Activated T-helper 1 cell treated with anti-CD3 and anti-CD28 coated beads, Interleukin-2, amount 50 U/mL, for 16 hours (primary cell): ENCODE measurements around the gene DNAAF8.
"Not testable (repeated sequence)": the region's sequence is repeated elsewhere in the genome, so short reads cannot be mapped to it uniquely, and the experiment has no call there.

Experiments used
- DNase-seq, 2 donors: peaks; one replicate each; pipeline ENCODE4 v3.0.0-alpha.2; 2020; ENCODE audit warnings: low read depth in 1 of 2, low spot score in 1 of 2

The DNAAF8 gene

DNA sequence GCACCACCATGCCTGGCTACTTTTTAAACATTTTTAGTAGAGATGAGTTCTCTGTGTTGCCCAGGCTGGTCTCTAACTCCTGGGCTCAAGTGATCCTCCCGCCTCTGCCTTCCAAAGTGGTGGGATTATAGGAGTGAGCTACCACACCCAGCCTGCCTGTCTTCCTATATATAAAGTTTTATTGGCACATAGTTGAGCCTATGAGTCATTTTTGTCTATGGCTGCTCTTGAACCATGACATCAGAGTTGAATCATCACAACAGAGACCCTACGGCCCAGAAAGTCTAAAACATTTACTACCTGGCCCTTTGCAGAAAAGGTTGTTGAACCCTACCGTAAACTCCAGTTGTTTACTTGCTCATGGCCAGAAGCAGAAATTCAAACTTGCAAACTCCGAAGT lies 45.9 kb downstream of the DNAAF8 start:
- no peak for DNase-seq

DNA sequence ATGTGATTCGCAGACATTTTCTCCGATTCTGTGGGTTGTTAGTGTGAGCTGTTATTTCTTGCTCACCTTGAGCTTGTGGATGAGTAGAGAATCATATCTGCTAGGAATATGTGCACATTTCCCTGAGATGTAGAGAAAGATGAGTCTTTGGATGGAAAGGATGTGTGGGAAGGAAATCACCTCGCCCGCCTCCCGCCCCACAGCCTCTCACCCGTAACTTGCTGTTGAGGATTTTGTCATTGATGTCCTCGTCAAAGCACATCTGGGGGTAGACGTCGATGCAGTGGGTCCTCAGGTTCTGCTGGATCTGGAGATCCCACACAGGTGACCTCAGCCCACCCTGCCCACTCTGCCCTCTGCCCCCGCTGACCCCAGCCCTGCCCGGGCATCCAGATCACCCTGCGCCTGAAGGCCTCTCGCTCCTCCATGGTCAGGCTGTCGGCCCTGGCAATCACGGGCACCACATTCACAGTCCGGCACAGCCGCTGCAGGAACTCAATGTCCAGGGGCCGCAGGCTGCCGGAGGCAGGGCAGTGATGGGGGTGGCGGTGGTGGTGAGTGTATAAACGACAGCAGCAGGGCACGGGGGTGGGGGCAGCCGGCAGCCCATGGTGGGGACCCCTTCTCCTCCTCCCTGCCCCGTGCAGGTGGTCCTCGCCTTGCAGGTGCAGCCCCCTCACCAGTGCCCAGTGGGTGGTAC lies 49.1 kb downstream of the DNAAF8 start:
- no peak for DNase-seq

DNA sequence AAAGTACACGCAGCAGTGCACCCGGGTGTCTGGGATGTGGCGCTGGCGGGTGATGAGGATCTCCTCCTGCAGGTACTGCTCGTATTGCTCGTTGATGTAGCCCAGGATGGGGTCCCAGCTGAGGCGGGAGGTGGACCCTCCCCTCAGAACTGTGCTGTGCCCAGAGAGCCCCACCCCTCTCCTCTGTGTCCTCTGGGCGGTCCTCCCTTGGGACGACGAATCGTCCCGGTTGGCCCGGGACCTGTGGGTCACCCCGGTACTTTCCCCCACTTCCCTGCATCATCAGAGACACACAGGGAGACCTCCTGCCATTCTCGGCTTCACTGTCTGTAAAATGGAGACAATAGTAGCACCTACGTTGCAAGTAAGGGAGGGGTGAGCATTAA lies 49.6 kb downstream of the DNAAF8 start:
- DNase-seq = no peak

DNA sequence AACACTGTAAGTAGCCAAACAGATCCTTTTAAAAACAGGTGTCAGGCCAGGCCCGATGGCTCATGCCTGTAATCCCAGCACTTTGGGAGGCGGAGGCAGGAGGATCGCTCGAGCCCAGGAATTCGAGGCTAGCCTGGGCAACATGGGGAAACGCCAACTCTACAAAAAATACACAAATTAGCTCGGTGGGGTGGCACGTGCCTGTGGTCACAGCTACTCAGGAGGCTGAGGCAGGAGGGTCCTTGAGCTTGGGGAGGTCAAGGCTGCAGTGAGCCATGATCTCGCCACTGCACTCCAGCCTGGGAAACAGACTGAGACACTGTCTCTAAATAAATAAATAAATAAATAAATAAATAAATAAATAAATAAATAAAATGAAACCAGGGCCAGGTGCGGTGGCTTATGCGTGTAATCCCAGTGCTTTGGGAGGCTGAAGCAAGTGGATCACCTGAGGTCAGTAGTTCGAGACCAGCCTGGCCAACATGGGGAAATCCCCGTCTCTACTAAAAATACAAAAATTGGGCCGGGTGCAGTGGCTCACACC lies 50.2 kb downstream of the DNAAF8 start:
- DNase-seq = not testable (repeated sequence)

DNA sequence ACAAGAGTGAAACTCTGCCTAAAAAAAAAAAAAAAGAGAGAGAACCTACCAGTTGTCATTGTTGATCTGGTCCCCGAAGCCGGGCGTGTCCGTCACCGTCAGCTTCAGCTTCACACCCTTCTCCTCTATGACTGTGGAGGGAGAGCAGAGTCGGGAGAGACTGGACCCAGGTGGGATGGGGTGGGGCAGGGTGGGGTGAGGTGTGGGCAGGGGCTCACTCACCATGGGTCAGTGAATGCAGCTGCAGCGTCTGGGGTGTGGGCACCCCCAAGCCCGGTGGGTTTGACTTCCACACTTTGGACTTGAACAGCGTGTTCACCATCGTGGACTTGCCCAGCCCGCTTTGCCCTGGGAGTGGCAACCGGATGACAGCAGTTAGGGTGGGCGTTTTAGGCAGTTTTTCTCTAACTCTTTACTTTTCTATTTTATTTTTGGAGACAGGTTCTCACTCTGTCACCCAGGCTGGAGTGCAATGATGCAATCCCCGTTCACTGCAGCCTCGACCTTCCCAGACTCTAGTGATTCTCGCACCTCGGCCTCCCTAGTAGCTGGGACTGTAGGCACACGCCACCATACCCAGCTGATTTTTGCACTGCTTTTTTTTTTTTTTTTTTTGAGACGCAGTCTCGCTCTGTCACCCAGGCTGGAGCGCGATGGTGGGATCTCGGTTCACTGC lies 51.6 kb downstream of the DNAAF8 start:
- no peak for DNase-seq

DNA sequence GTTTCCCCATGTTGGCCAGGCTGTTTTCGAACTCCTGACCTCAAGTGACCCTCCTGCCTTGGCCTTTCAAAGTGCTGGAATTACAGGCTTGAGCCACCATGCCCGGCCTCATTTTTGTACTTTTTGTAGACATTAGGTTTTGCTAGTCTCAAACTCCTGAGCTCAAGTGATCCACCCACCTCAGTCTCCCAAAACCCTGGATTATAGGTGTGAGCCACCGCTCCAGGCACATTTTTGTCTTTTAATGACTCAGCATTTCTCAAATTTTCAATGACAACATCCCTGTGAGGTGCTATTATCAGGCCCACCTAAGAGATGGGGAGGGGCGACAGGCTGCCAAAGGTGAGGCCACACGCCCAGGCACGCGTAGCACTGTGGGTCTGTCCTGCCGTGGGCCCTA lies 52.7 kb downstream of the DNAAF8 start:
- DNase-seq = no peak

DNA sequence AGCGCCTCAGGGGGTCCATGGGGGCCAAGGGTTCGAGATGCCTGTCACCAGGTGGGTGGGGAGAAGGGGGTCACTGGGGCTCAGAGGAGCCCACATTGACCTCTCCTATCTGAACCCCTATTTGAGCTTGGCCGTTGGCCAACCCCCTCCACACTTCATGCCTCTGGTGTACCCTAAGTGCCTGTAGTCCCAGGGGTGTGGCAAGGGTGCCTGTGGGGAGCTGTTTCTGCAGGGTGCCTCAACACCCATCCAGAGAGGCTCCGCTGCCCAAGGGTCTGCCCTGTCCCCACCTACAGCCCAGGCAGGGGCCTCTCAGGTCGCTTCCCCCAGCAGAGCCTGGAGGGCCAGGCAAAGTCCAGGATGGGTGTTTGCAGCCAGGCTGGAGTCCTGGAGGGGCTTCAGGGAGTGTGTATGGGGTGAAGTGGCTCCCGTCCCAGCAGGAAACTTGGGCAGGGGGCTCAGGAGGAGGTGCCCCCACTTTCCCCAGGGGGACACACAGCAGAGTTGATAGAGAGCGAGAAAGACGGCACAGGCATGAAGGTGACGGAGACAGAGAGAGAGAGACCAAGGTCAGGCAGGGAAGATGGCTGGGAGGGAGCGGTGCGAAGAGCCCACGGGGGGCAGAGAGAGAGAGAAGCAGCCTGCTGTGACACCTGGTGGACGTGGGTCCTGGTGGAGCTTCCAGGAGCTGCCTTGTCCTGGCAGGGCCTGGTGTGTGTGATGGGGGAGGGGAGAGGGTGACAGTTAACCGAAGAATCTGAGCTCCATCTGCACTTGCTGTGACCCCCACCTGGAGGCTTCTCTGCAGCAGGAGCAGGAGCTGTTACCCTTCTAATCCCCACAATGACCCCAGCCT lies 53.5 kb downstream of the DNAAF8 start, which contains the start of gene SEPTIN12:
Gene SEPTIN12, minus strand, starts transcription at position 719 of the 856 bp plus-strand sequence. Its CDS starts 700 bp downstream, at position 19.
- no peak for DNase-seq

DNA sequence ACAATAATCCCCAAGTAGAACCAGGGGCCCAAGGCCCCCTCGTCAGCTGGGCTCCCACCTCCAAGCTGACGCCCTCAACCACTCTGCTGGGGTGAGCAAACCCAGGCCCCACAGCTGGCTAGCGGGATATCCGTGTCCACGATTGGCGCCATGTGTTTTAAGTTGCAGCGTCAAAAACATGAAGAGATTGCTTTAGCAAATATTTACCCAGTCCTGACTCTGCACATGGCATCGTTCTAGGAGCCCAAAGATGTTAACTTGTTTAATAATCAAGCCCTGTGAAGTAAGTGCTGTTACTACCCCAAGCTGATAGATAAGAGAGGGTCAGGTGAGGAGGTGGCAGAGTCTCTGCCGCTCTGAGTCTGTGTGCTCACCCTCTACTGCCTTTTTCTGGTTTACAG lies 54.2 kb downstream of the DNAAF8 start:
- no peak for DNase-seq

DNA sequence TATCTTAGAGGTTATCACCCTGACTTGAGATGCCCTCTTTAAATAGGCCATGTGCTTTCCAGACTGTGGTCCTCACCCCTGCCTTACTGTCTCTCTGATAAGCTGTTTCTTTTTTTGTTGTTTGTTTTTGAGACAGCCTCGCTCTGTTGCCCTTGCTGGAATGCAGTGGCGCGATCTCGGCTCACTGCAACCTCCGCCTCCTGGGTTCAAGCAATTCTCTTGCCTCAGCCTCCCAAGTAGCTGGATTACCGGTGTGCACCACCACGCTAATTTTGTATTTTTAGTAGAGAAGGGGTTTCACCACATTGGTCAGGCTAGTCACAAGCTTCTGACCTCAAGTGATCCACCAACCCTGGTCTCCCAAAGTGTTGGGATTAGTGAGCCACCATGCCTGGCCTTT lies 54.6 kb downstream of the DNAAF8 start:
- no peak for DNase-seq

DNA sequence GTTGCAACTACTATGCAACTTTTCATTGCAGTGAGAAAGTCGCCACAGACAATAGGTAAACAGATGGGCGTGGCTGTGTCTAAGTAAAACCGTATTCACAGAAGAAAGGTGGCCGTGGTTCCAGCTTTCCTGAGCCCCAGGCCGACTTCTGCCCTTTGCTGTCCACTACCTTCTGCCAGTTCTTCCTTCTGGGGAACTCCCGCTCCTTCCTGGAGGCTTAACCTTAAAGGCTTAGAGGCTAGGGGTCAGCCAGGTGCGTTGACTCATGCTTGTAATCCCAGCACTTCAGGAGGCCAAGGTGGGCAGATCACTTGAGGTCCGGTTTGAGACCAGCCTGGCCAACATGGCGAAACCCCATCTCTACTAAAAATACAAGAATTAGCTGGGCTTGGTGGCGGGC lies 55.9 kb downstream of the DNAAF8 start:
- no peak for DNase-seq

DNA sequence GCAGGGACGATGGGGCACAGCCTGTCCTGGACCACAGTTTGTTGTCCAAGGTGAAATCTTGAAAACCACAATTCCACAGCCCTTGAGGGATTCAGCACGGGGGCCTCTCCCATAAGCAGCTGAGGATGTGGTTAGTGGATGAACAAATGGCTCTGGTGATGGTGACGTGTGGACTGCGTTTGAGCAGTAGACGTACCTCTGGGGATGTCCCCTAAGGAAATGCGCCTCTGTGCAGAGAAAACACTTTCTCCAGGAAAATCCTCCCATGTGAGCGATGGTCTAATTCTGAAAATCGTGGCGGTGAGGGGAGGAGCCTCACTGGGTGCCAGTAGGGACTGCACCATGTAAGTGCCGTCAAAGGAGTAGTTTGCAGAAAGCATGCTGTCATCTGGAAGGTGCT lies 56.5 kb downstream of the DNAAF8 start:
- DNase-seq = no peak

DNA sequence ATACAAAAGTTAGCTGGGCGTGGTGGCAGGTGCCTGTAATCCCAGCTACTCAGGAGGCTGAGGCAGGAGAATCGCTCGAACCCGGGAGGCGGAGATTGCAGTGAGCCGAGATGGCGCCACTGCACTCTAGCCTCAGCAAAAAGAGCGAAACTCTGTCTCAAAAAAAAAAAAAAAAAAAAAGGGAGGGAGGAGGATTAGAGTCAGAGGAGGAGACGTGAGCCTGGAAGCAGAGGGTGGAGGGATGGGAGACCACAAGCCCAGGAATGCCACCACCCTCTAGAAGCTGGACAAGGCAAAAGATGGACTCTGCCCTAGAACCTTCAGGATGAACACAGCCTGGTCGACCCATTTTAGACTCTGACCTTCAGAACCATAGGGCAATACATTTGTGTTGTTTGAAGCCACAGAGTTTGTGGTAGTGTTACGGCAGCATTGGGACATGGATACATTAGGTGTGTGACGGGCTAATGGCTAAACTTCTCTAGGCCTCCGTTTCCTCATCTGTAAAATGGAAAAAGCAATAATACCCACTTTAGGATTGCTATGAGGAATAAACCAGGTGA lies 58.7 kb downstream of the DNAAF8 start:
- DNase-seq = no peak

DNA sequence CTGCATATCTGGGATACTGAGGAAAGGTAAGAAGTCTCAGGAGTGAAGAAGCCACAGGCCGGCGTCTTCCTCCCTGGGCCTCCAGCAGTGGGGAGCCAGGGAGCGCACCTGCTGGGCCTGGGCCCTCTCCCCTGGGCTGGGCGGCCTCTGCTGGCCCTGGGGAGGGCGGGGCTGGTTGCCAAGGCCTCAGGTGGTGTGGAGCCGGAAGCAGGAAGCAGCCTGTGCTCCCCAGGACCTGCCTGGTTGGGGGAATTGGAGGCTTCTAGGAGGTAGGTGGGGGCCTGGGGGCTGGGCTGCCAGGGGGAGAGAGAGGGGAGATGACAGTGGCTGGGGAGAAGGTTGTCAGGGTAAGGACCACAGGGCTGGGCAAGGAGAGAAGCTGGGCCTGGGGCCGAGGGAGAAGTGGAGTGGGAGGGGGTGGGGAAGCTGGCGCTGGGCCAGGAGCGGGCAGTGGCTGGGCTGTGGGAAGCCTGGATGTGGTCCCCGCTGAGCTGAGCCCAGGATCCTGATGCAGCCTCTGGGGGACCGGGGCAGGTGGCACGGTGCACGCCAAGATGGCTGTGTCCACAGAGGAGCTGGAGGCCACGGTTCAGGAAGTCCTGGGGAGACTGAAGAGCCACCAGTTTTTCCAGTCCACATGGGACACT lies 61.0 kb downstream of the DNAAF8 start, which contains the start of gene SMIM22:
Gene SMIM22, plus strand, starts transcription at position 189 of the 647 bp plus-strand sequence. Its CDS starts 366 bp downstream, at position 555.
- DNase-seq = no peak

DNA sequence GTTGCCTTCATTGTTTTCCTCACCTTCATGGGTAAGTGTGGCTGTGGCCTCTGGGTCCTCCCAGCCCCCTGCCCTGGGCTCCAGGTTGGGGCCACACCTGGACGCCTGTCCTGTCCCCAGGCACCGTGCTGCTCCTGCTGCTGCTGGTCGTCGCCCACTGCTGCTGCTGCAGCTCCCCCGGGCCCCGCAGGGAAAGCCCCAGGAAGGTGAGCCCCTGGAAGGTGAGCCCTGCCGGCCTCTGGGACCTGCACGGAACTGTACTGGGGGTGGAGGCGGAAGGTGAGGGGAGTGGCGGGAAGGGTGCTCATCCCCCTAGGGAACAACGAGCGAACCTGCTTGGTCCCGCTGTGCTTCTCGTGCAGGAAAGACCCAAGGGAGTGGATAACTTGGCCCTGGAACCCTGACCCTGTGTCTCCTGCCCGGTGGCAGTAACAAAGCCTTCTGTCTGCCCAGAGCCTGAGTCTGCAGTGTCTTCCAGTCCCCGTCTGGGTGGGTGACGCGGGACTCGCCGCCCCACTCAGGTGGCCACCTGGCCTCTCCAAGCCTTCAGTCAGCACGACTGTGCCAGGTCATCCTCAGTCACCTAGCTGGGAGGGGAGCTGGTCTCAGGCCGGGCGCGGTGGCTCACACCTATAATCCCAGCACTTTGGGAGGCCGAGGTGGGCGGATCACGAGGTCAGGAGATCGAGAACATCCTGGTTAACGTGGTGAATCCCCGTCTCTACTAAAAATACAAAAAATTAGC lies 61.7 kb downstream of the DNAAF8 start:
- no peak for DNase-seq

DNA sequence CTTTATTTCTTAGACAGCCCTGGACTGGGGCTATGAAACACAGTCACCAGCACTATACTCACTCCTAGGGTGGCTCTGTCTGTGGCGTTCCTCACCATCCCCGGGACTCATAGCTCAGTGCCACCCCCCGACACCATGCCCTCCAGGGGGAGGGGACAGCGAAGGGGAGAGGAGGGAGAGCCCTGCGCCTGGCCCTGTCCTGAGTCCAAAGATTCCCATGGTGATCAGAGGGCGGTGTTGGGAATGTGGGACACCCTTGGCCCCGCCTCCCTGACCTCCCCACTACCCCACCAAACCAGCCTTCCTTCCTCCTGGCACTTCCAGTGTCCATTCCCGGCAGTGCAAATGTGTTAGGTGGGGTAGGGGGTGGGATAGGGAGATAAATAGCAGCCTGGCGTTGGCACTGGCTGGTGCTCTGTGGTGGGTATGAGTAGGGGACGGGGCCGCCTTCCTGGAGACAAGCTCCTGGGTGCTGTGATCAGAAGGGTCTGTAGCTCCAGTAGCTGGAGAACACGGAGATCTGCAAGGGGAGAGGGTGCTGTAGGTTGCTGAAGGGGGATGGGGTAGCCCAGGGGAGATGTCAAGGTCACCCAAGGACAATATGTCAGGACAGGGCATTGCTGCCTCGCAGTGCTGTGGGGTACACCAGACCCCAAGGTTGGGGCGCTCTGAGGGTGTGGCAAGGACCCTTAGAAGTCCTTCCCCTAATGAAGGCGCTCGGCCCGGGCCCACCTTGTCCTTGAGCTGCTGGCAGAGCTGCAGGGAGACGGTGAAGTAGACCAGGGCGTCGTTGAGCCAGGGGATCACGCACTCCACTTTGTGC lies 62.9 kb downstream of the DNAAF8 start:
- DNase-seq = no peak

DNA sequence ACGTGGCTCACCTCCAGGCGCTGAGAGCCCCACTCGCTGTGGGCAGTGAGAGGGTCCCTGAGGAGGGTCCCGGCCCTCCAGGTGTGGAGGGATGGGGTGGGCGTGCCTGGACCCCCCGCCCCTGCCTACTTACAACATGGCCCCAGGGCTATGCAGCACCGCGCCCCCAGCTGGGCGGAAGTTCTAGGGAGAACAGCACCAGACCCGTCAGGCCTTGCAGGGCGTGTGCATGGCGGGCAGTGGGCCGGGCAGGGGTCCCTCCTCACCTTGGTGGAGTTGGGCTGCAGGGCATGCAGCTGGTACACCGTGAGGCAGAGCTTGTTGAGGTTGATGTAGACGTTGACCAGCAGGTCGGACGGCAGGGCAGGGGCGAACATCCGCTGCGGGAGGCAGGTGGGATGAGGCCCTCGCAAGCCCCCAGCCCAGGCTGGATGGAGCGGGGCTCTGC lies 63.5 kb downstream of the DNAAF8 start:
- DNase-seq = no peak

DNA sequence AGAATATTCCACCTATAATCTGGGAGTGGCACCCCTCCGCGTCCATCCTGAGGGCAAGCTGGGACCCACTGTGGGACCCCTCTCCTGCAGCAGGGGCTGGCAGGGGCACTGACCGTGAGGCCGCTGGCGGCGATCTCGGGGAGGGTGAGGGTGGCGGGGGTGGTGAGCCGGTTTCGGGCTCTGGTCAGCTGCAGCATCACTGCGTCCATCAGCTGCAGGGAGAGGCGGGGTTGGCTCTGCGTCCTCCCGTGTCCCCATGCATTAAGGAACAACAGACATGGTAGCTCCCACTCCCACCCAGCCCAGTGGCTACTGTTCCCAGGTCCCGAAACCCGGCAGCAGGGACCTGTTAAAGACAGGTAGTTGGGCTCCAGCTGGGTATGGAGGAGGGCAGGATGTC lies 64.1 kb downstream of the DNAAF8 start:
- DNase-seq = no peak
